HepG2 (cell line): ENCODE results near the gene SLC39A1. TPM values are rescaled to one million over a fixed set of nuclear protein-coding genes. Genes with fewer than 3 reads are reported as not detected.

Experiments used
- ATAC-seq: fragments of 200-7000 bp; cut with Tn5 transposase; 3 replicates; pipeline ENCODE4 v1.9.1; 2020; ENCODE audit warnings: mild to moderate bottlenecking, moderate library complexity
- BruUV-seq: library from RNA; stranded (reverse); fragments of 400-500 nt; replicated peaks from 2 replicates; lab custom pipeline; 2021; lab: Mats Ljungman, UMichigan
- CTCF ChIA-PET: fragments of 300-600 bp; formaldehyde crosslinking; extraction: SDS; loops from one replicate; lab custom pipeline; 2021; ENCODE audit warnings: low total read pairs, inconsistent platforms, low intra/inter-chr PET ratio; lab: Yijun Ruan, JAX
- POLR2A ChIA-PET: fragments of 350-600 bp; sonication (Branson Sonifier 250); formaldehyde crosslinking; loops from one replicate; lab custom pipeline; 2020; ENCODE audit warnings: antibody characterized with exemption, inconsistent platforms; lab: Yijun Ruan, JAX
- DNase-seq: peaks from one replicate; pipeline ENCODE4 v3.0.0-alpha.2; 2015; ENCODE audit warnings: low spot score
- FAIRE-seq: peaks from 3 replicates; lab custom pipeline; 2011; peaks lifted over from hg19 to GRCh38; lab: Jason Lieb, UNC
- H2AFZ ChIP-seq: one replicate; pipeline ENCODE4 v1.6.1; 2011; ENCODE audit warnings: low read length, inconsistent platforms
- H3K27ac ChIP-seq: fragments of 300-600 bp; 3 replicates; pipeline ENCODE4 v1.8.0; 2011; ENCODE audit warnings: mixed run types, mild to moderate bottlenecking, mixed read lengths, low read length, inconsistent platforms; ENCODE audit not compliant: insufficient read depth; ENCODE audit errors: extremely low read length
- H3K27me3 ChIP-seq, 2 experiments: fragments of 200-600 bp in 1 of 2; 2 replicates in 1 of 2; 3 replicates in 1 of 2; pipeline versions ENCODE4 v1.6.0 to v1.8.0; 2011; ENCODE audit warnings: low read length in 2 of 2, mild to moderate bottlenecking in 2 of 2, moderate library complexity in 2 of 2, inconsistent platforms in 1 of 2; ENCODE audit not compliant: insufficient read depth in 2 of 2, control insufficient read depth in 1 of 2
- H3K36me3 ChIP-seq, 2 experiments: fragments of 200-600 bp in 1 of 2; replicated peaks in 1 of 2; 2 replicates in 1 of 2; 3 replicates in 1 of 2; pipeline versions ENCODE4 v1.5.1 to v1.8.0; 2011; ENCODE audit warnings: low read length in 2 of 2, inconsistent platforms in 1 of 2; ENCODE audit not compliant: insufficient read depth in 2 of 2, control insufficient read depth in 1 of 2
- H3K4me1 ChIP-seq: 2 replicates; pipeline ENCODE4 v1.5.1; 2012; ENCODE audit warnings: low read length, inconsistent platforms; ENCODE audit not compliant: insufficient read depth
- H3K4me2 ChIP-seq: 2 replicates; pipeline ENCODE4 v1.6.0; 2011; ENCODE audit warnings: low read depth, low read length, inconsistent platforms
- H3K4me3 ChIP-seq, 3 experiments: fragments of 200-600 bp in 1 of 3; sonication (generic), shearing (Covaris generic) in 1 of 3; replicated peaks in 1 of 3; 2 replicates each; pipeline ENCODE4 v1.5.1; 2011 to 2016; ENCODE audit warnings: low read length in 3 of 3, inconsistent platforms in 2 of 3, low read depth in 2 of 3, mild to moderate bottlenecking in 2 of 3, control low read depth in 1 of 3, mixed read lengths in 1 of 3; ENCODE audit not compliant: insufficient read depth in 1 of 3
- H3K79me2 ChIP-seq: one replicate; pipeline ENCODE4 v1.6.1; 2011; ENCODE audit warnings: low read length, inconsistent platforms; ENCODE audit not compliant: insufficient read depth
- H3K9ac ChIP-seq: 2 replicates; pipeline ENCODE4 v1.6.0; 2011; ENCODE audit warnings: mild to moderate bottlenecking, low read depth, low read length, inconsistent platforms; ENCODE audit not compliant: insufficient read depth
- H3K9me3 ChIP-seq: 2 replicates; pipeline ENCODE4 v1.5.1; 2012; ENCODE audit warnings: mild to moderate bottlenecking, low read length
- H4K20me1 ChIP-seq: 2 replicates; pipeline ENCODE4 v1.6.0; 2011; ENCODE audit warnings: inconsistent platforms, mild to moderate bottlenecking, low read length, moderate library complexity; ENCODE audit not compliant: insufficient read depth
- ARID2 ChIP-seq: sonication (generic); formaldehyde crosslinking; IDR thresholded peaks from 2 replicates; pipeline ENCODE4 v1.8.1; 2022; ENCODE audit warnings: mild to moderate bottlenecking, missing genetic modification reagents, borderline replicate concordance
- BATF2 ChIP-seq: sonication (generic); formaldehyde crosslinking; IDR thresholded peaks from 2 replicates; pipeline ENCODE4 v1.8.0; 2022; ENCODE audit warnings: mild to moderate bottlenecking, missing genetic modification reagents, moderate library complexity
- FOSL2 ChIP-seq: sonication (generic); formaldehyde crosslinking; IDR thresholded peaks from 2 replicates; pipeline ENCODE4 v1.4.0; 2020; ENCODE audit warnings: missing genetic modification reagents
- FOXM1 ChIP-seq: sonication (generic); formaldehyde crosslinking; IDR thresholded peaks from 2 replicates; pipeline ENCODE4 v1.5.0; 2020; ENCODE audit warnings: missing genetic modification reagents
- GPBP1L1 ChIP-seq: sonication (generic); formaldehyde crosslinking; IDR thresholded peaks from 2 replicates; pipeline ENCODE4 v1.5.0; 2020; ENCODE audit warnings: mild to moderate bottlenecking, missing genetic modification reagents
- GRHL1 ChIP-seq: sonication (generic); formaldehyde crosslinking; conservative IDR thresholded peaks from 2 replicates; pipeline ENCODE4 v1.8.0; 2022; ENCODE audit warnings: missing genetic modification reagents
- HDAC6 ChIP-seq: fragments of 200-600 bp; sonication (generic); IDR thresholded peaks from 2 replicates; pipeline ENCODE4 v1.7.0; 2017; ENCODE audit warnings: mild to moderate bottlenecking, antibody characterized with exemption, low read length, low read depth
- MBD4 ChIP-seq: IDR thresholded peaks from 2 replicates; pipeline ENCODE4 v1.6.1; 2012; ENCODE audit warnings: low read length, inconsistent platforms, borderline replicate concordance
- ONECUT2 ChIP-seq: sonication (generic); formaldehyde crosslinking; IDR thresholded peaks from 2 replicates; pipeline ENCODE4 v1.4.0; 2020; ENCODE audit warnings: missing genetic modification reagents
- RFXANK ChIP-seq: IDR thresholded peaks from 2 replicates; pipeline ENCODE4 v1.6.1; 2016
- TEAD3 ChIP-seq: optimal IDR thresholded peaks from 2 replicates; pipeline ENCODE3; 2016; ENCODE audit warnings: borderline replicate concordance
- TOE1 ChIP-seq: sonication (generic); formaldehyde crosslinking; IDR thresholded peaks from 2 replicates; pipeline ENCODE4 v1.4.0; 2020; ENCODE audit warnings: mild to moderate bottlenecking, missing genetic modification reagents
- ZBTB34 ChIP-seq: sonication (generic); formaldehyde crosslinking; IDR thresholded peaks from 2 replicates; pipeline ENCODE4 v1.8.0; 2022; ENCODE audit warnings: mild to moderate bottlenecking, missing genetic modification reagents
- ZFP91 ChIP-seq: sonication (generic); formaldehyde crosslinking; IDR thresholded peaks from 2 replicates; pipeline ENCODE4 v1.9.0; 2022; ENCODE audit warnings: missing genetic modification reagents, mild to moderate bottlenecking, borderline replicate concordance
- ZUFSP ChIP-seq: sonication (generic); formaldehyde crosslinking; IDR thresholded peaks from 2 replicates; pipeline ENCODE4 v1.9.0; 2021; ENCODE audit warnings: missing genetic modification reagents, mild to moderate bottlenecking, borderline replicate concordance
- WGBS: methylation state at CpG from one replicate; pipeline ENCODE4 v1.1.6; 2017; ENCODE audit warnings: low lambda C conversion rate; 5-methylcytosine and 5-hydroxymethylcytosine counted together
- in situ Hi-C: cut with HindIII; loops from 2 replicates; pipeline ENCODE4 v1.10.0; 2017; ENCODE audit warnings: low pct_unique_long_range_greater_than_20kb; ENCODE audit not compliant: extremely low pct_ligation_motif_present
- intact Hi-C: fragments of 100-400 bp; cut with micrococcal nuclease; formaldehyde crosslinking; loops from one replicate; pipeline ENCODE4 v1.10.0; 2022; ENCODE audit not compliant: unreplicated experiment
- polyA plus RNA-seq, 8 experiments: library from polyadenylated mRNA; depleted of rRNA in 3 of 8; stranded (reverse) in 7 of 8; unstranded in 1 of 8; fragments of >200 nt; fragmentation: Illumina TruSeq in 4 of 8; extraction: Trizol in 4 of 8; gene quantifications; 2 replicates each; pipeline versions ENCODE4 v1.2.1 to v1.2.3, GENCODE V29; 2011 to 2016; ENCODE audit warnings: low read depth in 4 of 8, missing spikeins in 1 of 8, mixed read lengths in 1 of 8; ENCODE audit not compliant: insufficient read depth in 1 of 8
- total RNA-seq, 5 experiments: library from RNA; depleted of rRNA; stranded (reverse); fragments of >200 nt; fragmentation: Illumina TruSeq; extraction: Trizol; gene quantifications; 2 replicates each; pipeline ENCODE4 v1.2.3, GENCODE V29; 2016; ENCODE audit warnings: low read depth in 1 of 5

SLC39A1 gene
- total and polyA plus RNA-seq, 2 of the 13 experiments (the other 11 are each of a cell fraction or from before 2014, with no cell fraction given) = 71.2 to 78.4 TPM

GRCh38 chr1:153970346-153970745 lies 7.0 kb upstream of the SLC39A1 start (continued):
- TF ChIP-seq GPBP1L1 (CRISPR knock-in tag) = no peak
- TF ChIP-seq TEAD3 (CRISPR knock-in tag) = no peak
- no peak for TF ChIP-seq ZBTB34

GRCh38 chr1:153968972-153969371 lies 5.6 kb upstream of the SLC39A1 start:
- ATAC-seq (no peak), DNase-seq (no peak), FAIRE-seq (no peak)
- in situ Hi-C loops (no loop called here), intact Hi-C loops (loop anchor here (5.0 kb wide), 1 partner anchor 172 kb away; no protein-coding TSS in a partner anchor)
- no peak overlapping the region for H3K27ac ChIP-seq
- no TSS peak for BruUV-seq
- H2AFZ ChIP-seq = no peak overlapping the region
- H3K4me3 ChIP-seq = peak overlapping the region in 2 of 3 experiments; percentile 72 to 82; a peak in 2 of 6 replicates
- WGBS = 94% methylated on average over 2 of the region's 2 CpGs
- POLR2A ChIA-PET = interaction anchor here (4.3 to 10.0 kb wide), 2 partner anchors 8 to 19 kb away, joined by 92 to 209 read pairs; partner anchors contain the start of genes JTB, RAB13 and RPS27
- H3K27me3 ChIP-seq = no peaks in the 10 kb centered on the region
- peaks cover 0 to 6% of the 10 kb centered on the region in 2 experiments; a peak in 3 of 5 replicates for H3K36me3 ChIP-seq
- peak overlapping the region; percentile 75; the same call in 1 of the 2 replicates for H3K9ac ChIP-seq
- H3K9me3 ChIP-seq = no peaks in the 10 kb centered on the region
- H3K4me1 ChIP-seq = peaks cover 29% of the 10 kb centered on the region
- peaks cover 3% of the 10 kb centered on the region for H3K79me2 ChIP-seq
- peak overlapping the region; percentile 98 for H3K4me2 ChIP-seq
- CTCF ChIA-PET = no interaction called here
- H4K20me1 ChIP-seq = no peaks in the 10 kb centered on the region
- no peak for TF ChIP-seq RFXANK
- TF ChIP-seq FOSL2 = no peak
- TF ChIP-seq HDAC6 = no peak
- no peak for TF ChIP-seq BATF2 (CRISPR knock-in tag)
- no peak for TF ChIP-seq ARID2
- no peak for TF ChIP-seq TOE1 (CRISPR knock-in tag)
- no peak for TF ChIP-seq ZUFSP (CRISPR knock-in tag)
- TF ChIP-seq ONECUT2 = no peak
- no peak for TF ChIP-seq MBD4
- no peak for TF ChIP-seq ZFP91
- no peak for TF ChIP-seq FOXM1 (CRISPR knock-in tag)
- no peak for TF ChIP-seq GRHL1 (CRISPR knock-in tag)
